RCC 7860 (cell line): ENCODE data around the gene P2RY14.

Source experiments
- DNase-seq: peaks from one replicate; pipeline ENCODE4 v3.0.0-alpha.2; 2015; ENCODE audit warnings: low spot score
- FAIRE-seq: peaks from 2 replicates; lab custom pipeline; 2012; peaks lifted over from hg19 to GRCh38; lab: Jason Lieb, UNC

Gene P2RY14

DNA sequence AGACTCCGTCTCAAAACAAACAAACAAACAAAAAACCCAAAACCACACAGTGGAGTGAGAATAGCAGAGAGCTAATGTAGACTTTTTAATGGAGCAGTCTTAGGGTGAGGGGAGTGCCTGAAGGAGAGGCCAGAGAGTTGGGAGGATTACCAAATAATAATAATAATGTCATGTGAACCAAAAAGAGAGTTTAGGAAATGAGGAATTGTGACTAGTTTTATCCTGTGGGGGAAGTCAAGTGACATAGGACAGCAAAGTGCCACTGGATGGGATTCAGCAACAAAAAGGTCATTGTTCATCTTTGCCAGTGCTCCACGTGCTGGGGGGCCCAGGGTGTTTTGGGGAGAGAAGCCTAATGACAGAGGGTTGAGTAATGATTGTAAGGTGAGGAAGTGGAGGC, 25.4 kb upstream of the P2RY14 start:
- DNase-seq: no peak
- FAIRE-seq: no peak

DNA sequence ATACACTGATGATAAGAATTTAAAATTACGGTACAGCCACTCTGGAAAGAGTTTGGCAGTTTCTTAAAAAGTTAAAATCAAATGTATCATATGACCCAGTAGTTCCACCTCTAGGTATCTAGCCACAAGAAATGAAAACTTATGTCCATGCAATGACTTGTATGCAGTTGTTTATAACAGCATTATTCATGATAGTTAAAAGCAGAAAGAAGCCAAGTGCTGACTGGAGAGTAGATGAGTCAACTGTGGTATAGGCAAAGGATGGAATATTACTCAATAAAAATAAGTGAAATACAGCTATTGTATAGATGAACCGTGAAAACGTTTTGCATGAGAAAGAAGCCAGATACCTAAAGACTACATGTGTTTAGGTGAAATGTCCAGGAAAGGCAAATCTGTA, 23.4 kb upstream of the P2RY14 start:
- FAIRE-seq (peak; percentile 31), DNase-seq (no peak)

DNA sequence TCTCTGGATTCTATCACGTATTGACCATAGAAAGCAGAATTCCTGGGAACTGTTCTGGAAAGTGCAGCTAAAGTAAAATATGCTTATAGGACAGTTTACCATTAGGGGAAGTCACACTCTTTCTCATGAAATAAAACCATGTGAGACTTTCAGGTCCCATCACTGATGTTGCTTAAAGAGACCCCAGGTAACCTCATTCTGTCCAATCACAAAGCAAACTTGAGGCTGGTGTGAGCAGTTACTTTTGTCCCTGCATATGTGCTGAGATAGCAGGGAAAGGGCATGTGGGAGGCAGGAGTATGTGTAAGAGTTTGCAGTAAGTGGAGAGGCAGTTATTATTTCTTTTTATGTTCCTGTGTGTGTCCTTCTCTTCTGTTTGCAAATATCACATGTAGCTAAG, 22.2 kb upstream of the P2RY14 start:
- DNase-seq (no peak), FAIRE-seq (no peak)

DNA sequence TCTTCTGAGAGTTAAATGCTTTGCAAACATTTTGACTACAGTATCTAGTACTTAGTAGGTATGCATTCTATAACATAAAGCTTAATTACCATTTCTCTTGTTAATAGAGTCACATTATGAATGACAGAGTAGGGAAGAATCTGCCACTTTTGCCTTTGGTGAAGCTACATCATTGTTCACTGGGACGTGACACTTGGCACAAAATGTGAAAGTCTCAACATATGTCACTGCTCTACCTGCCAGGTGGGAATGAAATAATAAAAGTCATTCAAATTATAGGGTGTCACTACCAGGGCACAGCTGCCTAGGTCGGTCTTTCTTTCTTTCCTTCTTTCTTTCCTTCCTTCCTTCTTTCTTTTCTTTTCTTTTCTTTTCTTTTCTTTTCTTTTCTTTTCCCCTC, 20.7 kb upstream of the P2RY14 start:
- FAIRE-seq (no peak), DNase-seq (no peak)

DNA sequence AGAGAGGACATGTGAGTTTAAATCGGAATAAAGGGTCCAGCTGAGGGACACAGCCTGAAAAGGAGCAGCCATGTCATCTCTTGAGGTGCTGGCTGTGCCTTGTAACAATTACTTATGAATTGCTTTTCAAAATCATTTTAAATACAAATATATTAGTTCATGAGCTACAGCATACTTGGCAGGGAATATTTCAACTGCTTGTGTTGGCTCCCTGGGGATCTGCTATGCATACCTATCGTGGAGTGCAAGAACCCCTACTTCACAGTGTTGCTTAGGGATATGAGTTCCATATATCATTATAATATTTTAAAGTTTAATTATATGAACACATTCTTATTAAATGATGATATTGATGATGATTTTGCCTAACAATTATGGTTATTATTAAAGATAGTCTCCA, 19.1 kb upstream of the P2RY14 start:
- DNase-seq (no peak), FAIRE-seq (no peak)

DNA sequence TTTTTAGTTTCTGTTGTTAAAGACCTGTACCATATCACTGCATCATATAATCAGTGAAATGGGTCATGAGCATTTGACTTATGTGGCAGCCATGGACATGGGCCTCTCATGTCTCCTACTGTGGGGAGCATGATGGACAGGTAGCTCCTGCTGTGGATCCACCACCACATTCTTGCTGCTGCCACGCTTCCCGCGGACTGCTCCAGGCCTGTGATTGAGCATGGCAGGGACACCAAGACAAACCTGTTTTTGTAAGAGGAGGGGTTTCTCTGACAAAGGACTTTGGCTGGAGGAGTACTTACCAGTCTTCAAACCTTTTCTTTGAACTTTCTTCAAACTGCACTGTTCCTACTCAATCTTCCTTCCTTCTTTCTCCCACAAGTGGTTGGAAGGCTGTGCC, 17.9 kb upstream of the P2RY14 start:
- DNase-seq (no peak), FAIRE-seq (no peak)

DNA sequence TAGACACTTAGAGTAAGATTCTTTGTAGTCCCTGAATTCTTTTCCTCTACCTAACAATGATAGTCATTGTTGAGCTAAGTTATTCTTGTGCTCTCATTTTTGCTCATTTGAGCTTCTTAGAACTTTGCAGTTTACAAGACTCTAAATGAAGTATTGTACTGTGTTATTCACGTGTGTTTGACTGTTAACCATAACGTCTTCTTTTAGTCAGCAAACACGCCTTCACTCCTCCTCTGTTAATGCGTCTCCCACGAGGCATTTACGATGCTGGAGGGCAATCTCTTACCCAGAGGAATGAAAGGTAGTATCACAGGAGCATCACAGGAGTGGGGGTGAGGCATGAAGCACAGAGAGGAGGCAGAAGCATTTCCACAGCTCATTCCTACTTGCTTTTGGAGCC, 14.8 kb upstream of the P2RY14 start:
- DNase-seq (no peak), FAIRE-seq (no peak)

DNA sequence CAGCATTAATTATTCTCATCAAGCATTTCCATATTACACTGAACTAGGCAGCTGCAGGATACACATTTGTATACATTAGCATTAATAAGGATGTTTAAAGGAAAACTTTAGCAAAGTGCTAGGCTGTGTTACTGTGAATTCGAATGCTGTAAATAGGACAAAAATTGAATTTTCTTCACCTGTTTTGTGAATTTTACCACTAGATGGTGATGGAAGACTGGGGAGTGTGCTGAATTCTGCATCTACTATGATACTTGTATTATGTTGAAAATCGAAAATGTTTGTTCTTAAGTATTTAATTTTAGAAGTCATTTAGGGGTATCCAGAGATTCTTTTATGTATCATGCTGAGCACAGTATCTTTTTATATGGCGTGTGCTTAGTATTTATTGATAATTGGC, 12.3 kb upstream of the P2RY14 start:
- peak; percentile 83 for FAIRE-seq

DNA sequence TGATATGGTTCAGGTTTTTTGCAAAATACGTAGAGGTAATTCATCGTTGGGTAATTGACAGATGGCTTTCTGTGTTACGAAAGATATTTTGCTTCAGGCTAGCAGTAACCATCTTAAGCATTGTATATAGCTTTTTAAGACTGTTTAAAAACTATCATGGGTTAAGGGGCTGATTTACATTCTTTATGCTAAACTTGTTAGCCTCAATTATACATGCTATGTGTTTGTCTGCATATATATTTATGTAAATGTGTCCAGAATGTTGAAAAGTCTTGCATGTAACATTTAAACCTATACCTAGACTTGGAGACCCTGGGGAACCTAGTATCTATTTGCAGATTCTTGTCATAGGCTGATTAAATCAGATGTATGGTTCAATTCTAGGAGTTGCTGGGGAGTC, 11.1 kb upstream of the P2RY14 start:
- DNase-seq: no peak
- FAIRE-seq: no peak

More for the DNA sequence above, 12.3 kb upstream of the P2RY14 start:
- DNase-seq: peak; percentile 43

DNA sequence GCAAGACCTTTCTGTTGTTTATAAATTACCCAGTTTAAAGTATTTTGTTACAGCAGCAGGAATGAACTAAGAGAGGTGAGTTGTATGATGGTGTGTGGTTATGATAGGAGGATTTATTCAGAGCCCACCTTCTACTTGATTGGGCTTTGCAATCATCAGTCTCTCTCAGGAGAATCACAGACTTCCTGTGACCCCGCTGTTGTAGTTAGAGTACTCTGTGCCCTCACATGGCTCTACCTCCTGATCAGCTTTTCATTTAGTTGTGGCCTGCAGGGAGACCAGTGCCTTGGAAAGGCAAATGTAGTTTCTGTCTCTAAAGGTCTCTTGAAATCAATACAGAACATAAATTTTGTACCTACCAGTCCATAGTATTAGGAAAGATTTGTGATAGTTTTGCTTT, 7.6 kb upstream of the P2RY14 start:
- DNase-seq (no peak), FAIRE-seq (no peak)

DNA sequence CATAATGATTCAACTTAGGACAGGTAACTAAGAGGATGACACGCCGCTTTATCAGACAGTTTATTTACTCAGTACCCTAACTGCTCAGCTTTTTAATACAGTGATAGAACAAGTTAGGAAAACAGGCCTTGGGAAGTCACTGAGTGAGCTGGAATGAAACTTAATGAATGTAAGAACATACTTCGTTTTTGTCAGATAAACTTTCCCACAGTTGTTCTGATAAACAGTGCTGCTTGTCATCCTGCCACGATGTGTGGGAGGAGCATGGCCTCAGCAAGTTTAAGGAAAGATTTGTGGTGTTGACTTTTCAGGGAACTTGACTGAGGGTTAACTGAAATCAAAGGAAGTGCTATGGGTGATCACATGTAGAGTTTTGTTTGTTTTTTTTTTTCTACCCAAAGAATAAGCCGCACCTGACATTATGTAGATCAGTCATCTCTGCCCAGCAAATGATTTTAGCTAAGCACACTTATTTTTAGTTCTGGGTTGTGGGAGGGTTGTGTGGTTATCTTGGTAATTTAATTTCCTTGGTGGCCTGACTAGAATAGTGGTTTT, 5.6 kb upstream of the P2RY14 start:
- no peak for DNase-seq

DNA sequence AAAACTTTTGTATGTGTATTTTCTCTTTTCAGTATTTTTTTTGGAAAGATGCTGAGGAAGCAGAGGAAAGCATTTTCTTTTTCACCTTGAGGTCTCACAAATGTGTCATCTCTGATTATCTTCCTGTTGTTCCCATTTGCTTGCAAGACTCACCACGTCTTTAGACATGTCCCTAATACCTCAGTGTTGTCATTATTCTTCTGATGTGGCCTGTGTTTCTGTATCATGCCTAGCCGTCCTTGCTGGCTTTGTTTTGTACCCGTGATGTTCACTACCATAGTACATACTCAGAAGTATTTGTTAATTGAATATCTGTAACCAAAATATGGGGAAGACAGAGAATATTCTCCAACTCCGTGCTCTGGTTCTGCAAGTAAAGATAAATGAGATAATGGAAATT, 5.0 kb upstream of the P2RY14 start:
- no peak for FAIRE-seq
- no peak for DNase-seq

More for the DNA sequence above, 5.6 kb upstream of the P2RY14 start:
- FAIRE-seq: no peak

DNA sequence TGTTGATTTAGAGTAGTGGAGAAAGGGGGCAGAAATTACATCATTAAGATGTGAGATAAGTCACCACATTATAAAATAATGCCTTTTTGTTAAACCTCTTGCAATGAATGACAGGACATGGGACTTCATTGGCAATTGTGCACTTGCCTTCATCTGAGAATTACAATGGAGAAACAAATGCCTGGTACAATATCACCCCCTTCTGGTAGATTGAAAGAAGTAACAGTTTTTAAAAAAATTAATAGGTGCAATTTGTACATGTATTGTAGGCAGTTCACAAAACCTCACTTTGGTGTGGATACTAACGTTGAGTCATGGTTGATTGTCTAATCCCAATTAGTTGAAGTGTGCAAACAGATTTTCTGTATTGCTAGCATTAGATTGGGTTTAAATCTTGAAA, 4.6 kb upstream of the P2RY14 start:
- FAIRE-seq: peak; percentile 89

DNA sequence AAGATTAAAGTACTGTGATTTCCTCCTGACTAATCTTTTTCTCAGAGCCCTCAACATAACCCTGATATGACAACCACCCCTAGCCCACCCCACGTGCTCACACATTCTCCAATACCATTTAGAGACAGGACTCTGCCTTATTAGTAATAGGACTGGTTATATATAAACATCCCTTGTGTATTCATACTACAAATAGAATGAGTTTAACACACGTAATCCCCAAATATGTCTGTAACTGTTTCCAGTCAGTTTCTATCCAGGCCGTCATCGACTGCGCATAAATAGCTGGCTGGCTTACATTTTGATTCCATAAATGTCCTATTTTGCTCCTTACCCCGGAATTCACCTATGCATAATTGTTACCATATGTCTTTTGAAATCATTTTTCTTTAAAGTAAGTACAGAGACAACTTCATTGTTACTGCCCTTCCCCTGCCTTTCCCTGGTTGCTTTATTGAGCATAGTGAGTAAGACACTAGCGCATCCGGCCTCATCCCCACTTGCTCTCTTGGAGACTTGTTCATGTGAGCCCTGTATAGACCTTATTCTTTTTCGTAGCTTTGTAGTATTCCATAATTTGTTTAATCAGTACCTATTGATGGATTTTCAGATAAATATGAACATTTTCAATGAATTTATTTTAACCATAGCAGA, 3.5 kb upstream of the P2RY14 start:
- no peak for FAIRE-seq

More for the DNA sequence above, 4.6 kb upstream of the P2RY14 start:
- DNase-seq: peak; percentile 70

DNA sequence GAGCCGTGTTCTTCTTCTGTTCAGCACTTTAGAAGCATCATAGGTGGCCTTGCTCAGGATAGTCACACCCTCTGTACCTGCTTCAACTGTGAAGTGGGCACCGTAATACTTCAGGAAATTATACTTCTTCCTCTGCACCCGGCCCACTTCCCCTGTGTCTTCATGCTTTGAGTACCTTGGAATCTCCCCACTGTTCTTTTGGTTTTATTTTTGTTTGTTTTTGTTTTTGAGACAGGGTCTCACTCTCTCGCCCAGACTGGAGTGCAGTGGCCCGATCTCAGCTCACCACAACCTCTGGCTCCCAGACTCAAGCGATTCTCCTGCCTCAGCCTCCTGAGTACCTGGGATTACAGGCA, 1.7 kb downstream of the P2RY14 start:
- DNase-seq (no peak), FAIRE-seq (no peak)

More for the DNA sequence above, 3.5 kb upstream of the P2RY14 start:
- no peak for DNase-seq

DNA sequence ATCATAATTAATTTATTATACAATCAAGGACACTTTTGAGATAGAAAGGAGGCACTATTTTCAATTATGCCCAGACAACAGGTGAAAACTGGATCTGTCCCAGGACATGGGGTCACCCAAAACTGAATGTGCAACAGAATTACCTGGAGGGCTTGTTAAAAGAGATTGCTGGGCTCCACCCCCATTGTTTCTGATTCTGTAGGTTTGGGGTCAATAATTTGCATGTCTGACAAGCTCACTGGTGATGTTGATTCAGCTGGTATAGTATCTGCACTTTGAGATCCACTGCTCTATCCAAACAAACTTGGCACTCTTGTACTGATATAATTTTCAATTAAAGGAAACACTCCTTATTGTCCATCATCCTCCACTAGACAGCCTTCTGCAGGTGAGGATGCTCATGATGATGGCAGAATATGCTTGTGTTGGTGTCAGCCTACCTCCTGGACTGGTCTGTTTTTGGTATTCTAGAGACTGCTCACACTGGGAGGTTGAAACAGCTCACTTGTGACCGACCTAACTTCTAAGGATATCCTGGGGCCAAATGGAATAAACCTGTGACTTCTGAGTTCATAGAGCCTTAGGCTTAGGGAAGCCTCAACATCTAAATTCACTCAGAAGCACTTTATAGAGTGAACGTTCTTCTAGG, 2.2 kb downstream of the P2RY14 start:
- FAIRE-seq: no peak
- no peak for DNase-seq

DNA sequence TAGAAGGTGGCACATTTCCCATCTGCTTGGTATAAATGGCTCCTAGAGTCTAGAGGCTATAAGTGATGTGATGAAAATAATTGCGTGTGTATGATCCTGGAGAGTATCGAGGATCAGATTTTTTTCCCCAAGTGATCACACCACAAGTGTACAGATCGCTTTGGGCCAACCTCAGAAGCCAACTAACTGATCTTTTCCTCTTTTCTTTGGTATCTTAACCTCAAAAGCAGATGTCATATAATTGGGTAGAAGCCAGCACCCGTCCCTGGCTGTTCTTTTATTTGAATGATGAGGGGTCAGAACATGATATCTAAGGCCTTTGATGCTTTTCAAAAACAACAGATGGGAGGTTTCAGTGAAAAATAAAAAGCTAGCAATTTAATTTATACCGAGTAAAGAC, 3.3 kb downstream of the P2RY14 start:
- FAIRE-seq: no peak
- no peak for DNase-seq

DNA sequence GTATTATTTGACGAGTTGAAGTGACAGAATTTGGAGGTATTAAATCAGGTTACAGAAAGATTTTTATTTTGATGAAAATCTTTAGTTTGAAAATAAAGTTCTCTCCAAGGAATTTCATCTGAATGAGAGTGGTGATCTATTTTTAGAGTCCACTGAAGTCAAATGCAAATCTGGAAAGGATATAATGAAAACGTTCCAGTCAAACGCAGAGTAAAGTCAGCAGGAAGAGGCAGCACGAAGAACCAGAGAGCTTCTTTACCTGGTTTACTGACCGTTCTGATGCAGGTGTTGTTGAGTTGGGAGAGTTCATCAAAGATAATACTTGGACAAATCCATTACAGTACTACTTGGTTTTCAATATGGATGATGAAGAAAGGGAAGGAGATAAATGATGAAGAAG, 8.7 kb downstream of the P2RY14 start:
- DNase-seq (no peak), FAIRE-seq (no peak)

DNA sequence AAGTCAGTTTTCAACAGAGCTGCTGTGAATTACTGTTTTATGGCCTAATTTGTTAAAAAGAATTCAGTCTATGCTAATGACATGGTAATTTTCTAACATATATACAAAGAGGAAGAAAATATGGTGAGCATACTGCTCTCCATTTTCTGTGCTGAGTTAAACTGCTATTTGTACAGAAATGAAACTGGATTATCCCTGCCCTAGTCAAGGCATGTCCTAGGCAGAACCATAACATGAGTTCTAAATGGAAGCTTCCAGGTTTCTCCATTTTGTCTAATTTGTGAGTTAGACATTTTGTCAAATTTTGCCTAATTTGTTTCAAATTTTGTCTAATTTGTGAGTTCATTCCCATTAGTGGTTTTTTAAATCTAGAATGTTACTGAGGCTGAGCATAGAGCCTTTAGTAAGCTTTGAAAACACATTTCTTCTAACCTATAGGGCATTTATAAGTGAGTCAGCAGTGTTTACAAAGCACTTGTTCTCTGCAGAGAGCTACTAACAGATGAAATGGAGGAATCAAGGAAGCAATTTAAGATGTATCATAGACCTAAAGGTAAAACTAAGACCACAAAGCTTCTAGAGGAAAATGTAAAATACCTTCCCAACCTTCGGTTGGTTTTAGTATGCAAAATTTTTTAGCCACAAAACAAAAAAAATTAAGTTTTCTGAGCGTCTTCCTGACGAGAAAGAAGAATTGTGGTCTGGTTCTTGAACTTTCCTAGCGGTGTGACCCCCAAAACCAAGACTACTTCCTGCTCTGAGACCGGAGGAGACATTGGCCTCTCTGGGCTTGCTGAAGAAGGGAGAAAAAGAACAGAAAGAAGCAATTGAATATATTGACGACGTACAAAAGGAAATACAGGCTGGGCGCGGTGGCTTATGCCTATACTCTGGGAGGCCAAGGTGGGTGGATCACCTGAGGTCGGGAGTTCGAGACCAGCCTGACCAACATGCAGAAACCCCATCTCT, 9.8 kb downstream of the P2RY14 start:
- FAIRE-seq (no peak), DNase-seq (no peak)

DNA sequence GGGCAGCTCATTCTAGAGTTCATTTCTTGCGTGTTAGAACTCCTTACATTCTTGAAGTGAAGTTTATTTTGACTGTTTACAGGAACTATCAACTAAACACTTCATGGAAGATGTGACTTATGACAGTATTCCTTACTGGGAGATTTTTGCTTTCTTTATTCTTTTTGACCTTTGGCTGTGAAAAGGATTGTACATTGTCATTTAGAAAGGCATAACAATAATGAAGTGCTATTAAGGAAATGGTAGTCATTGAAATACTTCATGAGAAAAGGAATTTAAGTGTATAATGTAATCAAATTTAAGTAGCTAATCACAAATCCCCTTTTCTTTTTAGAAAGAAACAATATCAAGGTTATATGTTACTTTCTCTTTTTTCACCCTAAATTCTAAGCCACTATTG, 11.3 kb downstream of the P2RY14 start:
- no peak for FAIRE-seq
- DNase-seq: no peak

DNA sequence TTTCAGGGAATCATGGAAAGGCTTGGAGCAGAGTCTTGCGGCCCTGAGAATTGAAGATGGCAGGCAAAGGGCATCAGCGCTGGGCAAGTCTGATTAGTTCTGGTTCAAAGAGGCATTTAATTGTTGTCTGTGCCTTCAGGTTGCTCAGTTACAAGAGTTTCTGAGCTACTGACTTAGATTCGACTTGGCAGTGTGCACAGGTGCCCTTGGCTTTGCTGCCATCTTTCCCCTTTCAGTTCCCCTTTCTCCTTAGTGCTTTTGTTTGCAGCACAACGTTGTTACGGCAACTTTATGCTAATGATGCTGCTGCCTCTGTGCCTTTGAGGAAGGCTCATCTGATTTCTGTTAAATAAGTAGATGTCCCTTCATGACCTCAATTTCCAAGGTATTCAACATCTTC, 12.5 kb downstream of the P2RY14 start:
- DNase-seq (no peak), FAIRE-seq (no peak)
